Measurements from ENCODE around the gene TRIM45. TPM values are rescaled to one million over a fixed set of nuclear protein-coding genes. Genes with fewer than 3 reads are reported as not detected.

The TRIM45 gene
- total and polyA plus RNA-seq, 2 of the 4 experiments (the other 2 are of a cell fraction) = 2.0 to 5.1 TPM

GRCh38 chr1:117150316-117150715 lies 28.8 kb upstream of the TRIM45 start:
- Histone ChIP-seq H3K27ac (ENCODE audit: insufficient read depth, low read length) (no peak overlapping the region), H2BK120ac (ENCODE audit: low read depth, low read length) (no peak overlapping the region; the same call in 1 of the 2 replicates), H3K4ac (ENCODE audit: low read depth, low read length) (no peak overlapping the region), H2AFZ (replicated peaks; ENCODE audit: low read length, poor library complexity) (no peak overlapping the region), H4K5ac (ENCODE audit: low read depth, low read length) (no peak overlapping the region), H3K9me1 (ENCODE audit: insufficient read depth, low read length) (peaks cover 10% of the 10 kb centered on the region), H4K20me1 (ENCODE audit: insufficient read depth, low read length) (no peaks in the 10 kb centered on the region), H3K36me3 (ENCODE audit: control insufficient read depth, insufficient read depth, low read length) (no peaks in the 10 kb centered on the region), H3K79me1 (ENCODE audit: low read depth in 1 of 2, low read length in 2 of 2) (no peaks in the 10 kb centered on the region), H4K8ac (ENCODE audit: low read depth in 2 of 2, low read length in 2 of 2) (no peak overlapping the region), H2BK5ac (ENCODE audit: low read depth, low read length, poor library complexity, severe bottlenecking) (no peak overlapping the region), H3K9me3 (ENCODE audit: control insufficient read depth, insufficient read depth, low read length) (no peaks in the 10 kb centered on the region), H3K14ac (replicated peaks; ENCODE audit: low read depth, low read length) (no peak overlapping the region), H2BK15ac (ENCODE audit: low read depth, low read length) (no peak overlapping the region), H3K23ac (ENCODE audit: low read depth, low read length) (no peak overlapping the region), H3K56ac (ENCODE audit: extremely low read depth, insufficient read depth, low read length) (no peak overlapping the region), H3K9ac (ENCODE audit: low read depth, low read length) (no peak overlapping the region), H2AK5ac (ENCODE audit: low read depth, low read length) (no peak overlapping the region), H2BK20ac (ENCODE audit: low read depth, low read length) (no peak overlapping the region), H2AK9ac (replicated peaks; ENCODE audit: low read depth, low read length, poor library complexity) (no peak overlapping the region), H3K4me2 (ENCODE audit: low read depth, low read length) (no peak overlapping the region), H3K27me3 (ENCODE audit: control insufficient read depth, insufficient read depth, low read length) (no peaks in the 10 kb centered on the region), H3K4me1 (ENCODE audit: control insufficient read depth, insufficient read depth, low read length) (peaks cover 8% of the 10 kb centered on the region), H4K91ac (ENCODE audit: insufficient read depth, low read depth, low read length) (no peak overlapping the region), H3K4me3 (ENCODE audit: insufficient read depth, low read depth, low read length) (no peak overlapping the region), H3K18ac (ENCODE audit: low read depth, low read length) (no peak overlapping the region)
- dilution Hi-C loops (cut with HindIII; ENCODE audit: low sequenced_read_pairs, unreplicated experiment) (no loop called here), intact Hi-C loops (cut with micrococcal nuclease) (no loop called here), in situ Hi-C loops (cut with MboI; ENCODE audit: low sequenced_read_pairs) (no loop called here)
- CTCF ChIA-PET = no interaction called here
- POLR2A ChIA-PET (ENCODE audit: unreplicated experiment) = no interaction called here
- no TSS peak for BruUV-seq (replicated peaks)
- ATAC-seq (ENCODE audit: low read depth) = no peak
- WGBS, 2 experiments (ENCODE audit: extremely low coverage in 2 of 2, insufficient read length in 1 of 2) = no CpG with 5 or more reads among the region's 2 CpGs
- peak; percentile 60 for DNase-seq
- TF ChIP-seq RAD21 (IDR thresholded peaks at IDR 0.05; ENCODE audit: low read length) (no peak), CTCF (conservative IDR thresholded peaks at IDR 0.05; ENCODE audit: low read depth, low read length) (0 out of 2 replicates have a peak, but pooled peaks have one; percentile 19), NFE2L2 (IDR thresholded peaks at IDR 0.05; ENCODE audit: low read depth, low read length) (no peak), CEBPB (IDR thresholded peaks at IDR 0.05; ENCODE audit: low read depth, low read length) (peak; percentile 23; the same call in 1 of the 2 replicates)

Measured in IMR-90 (cell line).